Choroid plexus epithelial cell (primary cell): ENCODE results near the gene SPATA21.

ENCODE experiments used
- DNase-seq: peaks from one replicate; pipeline ENCODE4 v3.0.0-alpha.2; 2010; ENCODE audit warnings: low read depth
- H3K4me3 ChIP-seq: 2 replicates; pipeline ENCODE4 v1.5.1; 2011; ENCODE audit warnings: low read depth, mild to moderate bottlenecking, control low read depth, low read length, moderate library complexity
- CTCF ChIP-seq: conservative IDR thresholded peaks from 2 replicates; pipeline ENCODE4 v1.5.1; 2011; ENCODE audit warnings: low read depth, mild to moderate bottlenecking, control low read depth, inconsistent platforms, low read length, moderate library complexity

Gene SPATA21

DNA sequence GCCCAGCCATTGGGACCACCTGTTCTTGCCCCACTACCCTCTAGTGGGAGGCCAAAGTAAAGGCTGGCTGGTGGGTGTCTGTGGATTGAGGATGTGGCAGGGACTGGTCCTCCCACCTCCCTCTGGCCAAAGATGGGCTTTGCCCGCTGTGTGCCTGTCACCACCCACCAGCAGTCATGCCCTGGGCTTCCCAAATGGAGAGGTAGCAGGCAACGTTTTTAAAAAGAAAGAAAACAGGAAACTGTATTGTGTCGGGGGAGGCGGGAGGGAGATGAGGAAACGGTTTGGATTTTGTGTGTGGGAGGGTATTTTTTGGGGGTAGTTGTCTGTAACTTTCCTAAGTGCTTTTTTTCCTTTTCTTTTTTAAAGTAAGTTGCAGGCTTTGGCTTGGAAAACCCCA, 40.1 kb downstream of the SPATA21 start:
- H3K4me3 ChIP-seq = no peak overlapping the region

GRCh38 chr1:16396591-16396990, 40.6 kb downstream of the SPATA21 start:
- DNase-seq = peak; percentile 71
- H3K4me3 ChIP-seq = no peak overlapping the region
- TF ChIP-seq CTCF = no peak

More for the DNA sequence above, 40.1 kb downstream of the SPATA21 start:
- no peak for DNase-seq
- TF ChIP-seq CTCF = no peak

DNA sequence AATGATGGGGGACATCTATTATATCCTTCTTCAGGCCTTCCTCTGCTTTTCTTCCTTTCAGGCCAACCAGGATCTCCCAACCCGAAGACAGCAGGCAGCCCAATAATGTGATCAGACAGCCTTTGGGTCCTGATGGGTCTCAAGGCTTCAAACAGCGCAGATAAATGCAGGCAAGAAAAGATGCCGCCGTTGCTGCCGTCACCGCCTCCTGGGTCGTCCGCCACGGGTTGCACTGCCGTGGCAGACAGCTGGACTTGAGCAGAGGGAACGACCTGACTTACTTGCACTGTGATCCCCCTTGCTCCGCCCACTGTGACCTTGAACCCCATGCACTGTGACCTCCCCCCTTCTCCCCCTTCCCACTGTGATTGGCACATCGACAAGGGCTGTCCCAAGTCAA, 42.2 kb downstream of the SPATA21 start:
- no peak for DNase-seq
- H3K4me3 ChIP-seq = no peak overlapping the region
- no peak for TF ChIP-seq CTCF

GRCh38 chr1:16393570-16394521, 43.4 kb downstream of the SPATA21 start:
- no peak for TF ChIP-seq CTCF
- no peak for DNase-seq
- H3K4me3 ChIP-seq = no peak overlapping the region

- no peak for TF ChIP-seq CTCF
- no peak for DNase-seq
- no peak overlapping the region for H3K4me3 ChIP-seq
Observed at GRCh38 chr1:16392740-16393569, 44.3 kb downstream of the SPATA21 start.

DNA sequence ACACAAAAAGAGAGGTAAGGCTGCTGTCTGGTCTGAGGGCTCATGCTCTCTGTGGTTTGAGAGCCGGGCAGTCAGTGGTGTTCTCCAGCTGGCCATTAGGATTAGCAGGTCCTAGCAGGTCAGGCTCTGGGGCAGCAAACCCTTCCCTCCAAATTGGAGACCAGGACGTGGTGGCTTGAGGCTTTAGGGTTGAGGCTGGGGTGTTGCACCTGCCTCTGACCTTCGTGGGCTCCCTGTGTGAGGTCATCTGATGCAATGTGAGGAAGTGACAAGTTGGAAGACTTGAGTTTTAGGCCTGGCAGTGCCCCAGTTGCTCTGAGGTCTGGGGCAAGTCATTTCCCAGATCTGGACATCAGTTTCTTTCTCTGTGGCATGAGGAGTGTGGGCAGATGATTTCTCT, 45.8 kb downstream of the SPATA21 start:
- TF ChIP-seq CTCF = no peak
- no peak overlapping the region for H3K4me3 ChIP-seq
- no peak for DNase-seq
